Fibroblast of lung (primary cell): ENCODE data around the gene STK11. TPM values are rescaled to one million over a fixed set of nuclear protein-coding genes. Genes with fewer than 3 reads are reported as not detected.

Experiments used
- DNase-seq, 2 donors: peaks; one replicate each; pipeline versions ENCODE4 v3.0.0 to v3.0.0-alpha.2; 2010; ENCODE audit warnings: low read depth in 2 of 2
- H2AFZ ChIP-seq: 2 replicates; pipeline ENCODE4 v1.5.1; 2012; ENCODE audit warnings: low read length, control low read depth, inconsistent platforms
- H3K27ac ChIP-seq: 2 replicates; pipeline ENCODE4 v1.5.1; 2011; ENCODE audit warnings: low read length, control low read depth; ENCODE audit not compliant: insufficient read depth
- H3K27me3 ChIP-seq: 2 replicates; pipeline ENCODE4 v1.5.1; 2011; ENCODE audit warnings: mild to moderate bottlenecking, low read length; ENCODE audit not compliant: control insufficient read depth, insufficient read depth
- H3K36me3 ChIP-seq: 2 replicates; pipeline ENCODE4 v1.5.1; 2011; ENCODE audit warnings: low read length; ENCODE audit not compliant: control insufficient read depth, insufficient read depth
- H3K4me1 ChIP-seq: 2 replicates; pipeline ENCODE4 v1.5.1; 2011; ENCODE audit warnings: low read length; ENCODE audit not compliant: control insufficient read depth, insufficient read depth; ENCODE audit errors: extremely low read depth
- H3K4me2 ChIP-seq: 2 replicates; pipeline ENCODE4 v1.5.1; 2011; ENCODE audit warnings: low read length, control low read depth; ENCODE audit not compliant: insufficient read depth; ENCODE audit errors: extremely low read depth
- H3K4me3 ChIP-seq, 4 experiments: fragments of 200-600 bp in 1 of 4; sonication (generic) in 1 of 4; replicated peaks in 1 of 4; 2 replicates each; pipeline ENCODE4 v1.5.1; 2011 to 2016; ENCODE audit warnings: low read length in 4 of 4, low read depth in 3 of 4, mild to moderate bottlenecking in 3 of 4, control low read depth in 2 of 4, inconsistent platforms in 1 of 4, mixed read lengths in 1 of 4; ENCODE audit not compliant: insufficient read depth in 1 of 4; ENCODE audit errors: control extremely low read depth in 1 of 4
- H3K79me2 ChIP-seq: 2 replicates; pipeline ENCODE4 v1.5.1; 2012; ENCODE audit warnings: mild to moderate bottlenecking, low read length, inconsistent platforms; ENCODE audit not compliant: control insufficient read depth, insufficient read depth
- H3K9ac ChIP-seq: 2 replicates; pipeline ENCODE4 v1.5.1; 2011; ENCODE audit warnings: mild to moderate bottlenecking, low read length, control low read depth; ENCODE audit not compliant: insufficient read depth
- H3K9me3 ChIP-seq: 2 replicates; pipeline ENCODE4 v1.5.1; 2012; ENCODE audit warnings: low read depth, low read length; ENCODE audit not compliant: control insufficient read depth, insufficient read depth
- H4K20me1 ChIP-seq: 2 replicates; pipeline ENCODE4 v1.5.1; 2011; ENCODE audit warnings: low read length; ENCODE audit not compliant: control insufficient read depth, insufficient read depth; ENCODE audit errors: extremely low read depth
- CTCF ChIP-seq, 2 donors: IDR thresholded peaks in 1 of 2; conservative IDR thresholded peaks in 1 of 2; 1 replicate in 1 of 2; 2 replicates in 1 of 2; pipeline ENCODE4 v1.5.1; 2011 to 2012; ENCODE audit warnings: low read length in 2 of 2, control low read depth in 1 of 2, inconsistent platforms in 1 of 2, low read depth in 1 of 2, mild to moderate bottlenecking in 1 of 2
- EZH2 ChIP-seq: IDR thresholded peaks from 2 replicates; pipeline ENCODE4 v1.5.1; 2012; ENCODE audit warnings: low read length, control low read depth, mild to moderate bottlenecking; ENCODE audit errors: missing control alignments
- polyA plus RNA-seq, 2 donors: library from polyadenylated mRNA; depleted of rRNA in 1 of 2; stranded (reverse) in 1 of 2; unstranded in 1 of 2; fragments of >200 nt; gene quantifications; 2 replicates each; pipeline ENCODE4 v1.2.1, GENCODE V29; 2011 to 2012; ENCODE audit warnings: missing spikeins in 1 of 2
- total RNA-seq: library from RNA; depleted of rRNA; stranded (reverse); fragments of >200 nt; gene quantifications from 2 replicates; pipeline ENCODE4 v1.2.1, GENCODE V29; 2014

STK11 gene
- total and polyA plus RNA-seq, 2 donors (not counting 1 experiment from before 2014, with no cell fraction given) = 23.7 to 96.6 TPM

DNA sequence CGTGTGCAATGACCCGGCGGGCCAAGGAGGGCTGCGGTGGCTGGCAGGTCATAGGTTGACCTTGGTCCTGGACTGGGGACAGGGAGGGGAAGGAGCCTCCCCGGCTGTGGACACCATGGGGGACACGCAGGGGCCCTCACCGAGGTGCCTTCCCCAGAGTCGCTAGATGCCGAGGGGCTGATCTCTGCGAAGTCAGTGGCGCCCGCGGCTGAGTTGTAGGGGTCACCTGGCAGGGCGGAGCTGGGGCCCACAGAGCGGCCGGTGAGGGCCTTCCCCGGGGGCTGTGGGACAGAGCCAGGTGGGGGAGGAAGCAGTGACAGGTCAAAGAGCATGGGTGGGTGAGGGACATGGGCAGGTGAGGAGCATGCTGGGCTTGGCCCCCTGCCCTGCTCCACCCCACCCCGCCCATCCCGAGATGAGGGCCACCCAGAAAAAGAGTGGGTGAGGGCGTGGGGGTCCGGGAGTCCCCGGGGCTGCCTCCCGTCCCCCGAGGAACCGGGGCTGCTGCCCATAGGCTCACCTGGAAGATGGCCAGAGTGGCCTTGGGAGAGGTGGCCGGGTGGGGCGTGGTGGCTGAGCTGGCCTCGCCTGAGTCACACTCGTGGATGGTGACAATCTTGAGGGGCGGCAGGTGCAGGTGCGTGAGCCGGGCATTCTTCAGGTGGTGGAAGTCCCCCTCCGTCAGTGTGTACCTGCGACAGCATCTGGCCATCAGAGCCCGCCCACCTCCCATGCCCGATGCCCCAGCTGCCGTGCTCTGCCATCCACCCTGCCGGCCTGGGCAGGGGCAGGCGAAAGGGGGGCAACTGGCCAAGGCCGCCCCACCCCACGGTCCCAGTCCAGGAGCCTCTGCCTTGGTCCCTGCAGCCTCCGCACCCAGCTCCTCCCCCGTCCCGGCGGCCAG, 28.7 kb downstream of the STK11 start:
- Histone ChIP-seq H3K79me2 (peaks cover 2% of the 10 kb centered on the region), H3K27ac (no peak overlapping the region), H2AFZ (no peak overlapping the region), H3K36me3 (peaks cover 17% of the 10 kb centered on the region), H3K9ac (peak overlapping the region; percentile 16), H4K20me1 (no peaks in the 10 kb centered on the region), H3K4me1 (peaks cover 9% of the 10 kb centered on the region), H3K9me3 (no peaks in the 10 kb centered on the region), H3K4me2 (no peak overlapping the region), H3K4me3 (no peak overlapping the region), H3K27me3 (no peaks in the 10 kb centered on the region)
- TF ChIP-seq EZH2 = no peak
- no peak for DNase-seq

DNA sequence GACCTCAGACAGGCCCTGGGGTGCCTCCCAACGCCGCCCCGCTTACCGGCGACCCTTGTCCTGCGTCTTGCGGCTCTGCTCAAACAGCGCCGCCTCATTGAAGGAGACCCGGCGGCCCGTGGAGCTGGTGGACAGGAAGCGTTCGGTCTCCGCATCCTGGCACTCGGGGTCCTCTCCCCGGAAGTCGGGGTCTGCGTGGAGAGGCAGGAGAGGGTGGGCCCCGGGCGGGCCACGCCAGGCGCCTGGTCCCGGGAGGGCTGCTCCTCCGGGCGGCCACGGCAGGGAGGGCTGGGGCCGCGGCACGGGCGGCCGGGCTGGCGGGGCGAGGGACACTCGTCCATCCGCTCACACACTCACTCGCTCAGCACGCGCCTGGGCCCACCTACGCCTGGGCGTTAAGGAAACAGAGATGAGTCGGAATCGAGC, 29.4 kb downstream of the STK11 start:
- DNase-seq = no peak
- H3K9ac ChIP-seq = no peak overlapping the region
- H3K36me3 ChIP-seq = peaks cover 17% of the 10 kb centered on the region
- no peaks in the 10 kb centered on the region for H4K20me1 ChIP-seq
- no peak overlapping the region for H3K27ac ChIP-seq
- no peaks in the 10 kb centered on the region for H3K27me3 ChIP-seq
- peaks cover 13% of the 10 kb centered on the region for H3K4me1 ChIP-seq
- no peak for TF ChIP-seq CTCF (conservative IDR thresholded peaks at IDR 0.05 in 1 of 2, IDR thresholded peaks at IDR 0.05 in 1 of 2; ENCODE audit: low read depth in 1 of 2, low read length in 2 of 2)
- TF ChIP-seq EZH2 = no peak
- no peak overlapping the region for H3K4me3 ChIP-seq
- H3K79me2 ChIP-seq = peaks cover 2% of the 10 kb centered on the region
- no peak overlapping the region for H2AFZ ChIP-seq
- no peaks in the 10 kb centered on the region for H3K9me3 ChIP-seq
- no peak overlapping the region for H3K4me2 ChIP-seq

GRCh38 chr19:1235625-1236538, 30.3 kb downstream of the STK11 start:
- no peak overlapping the region for H3K27ac ChIP-seq
- peak overlapping the region; percentile 64 for H3K4me2 ChIP-seq

More at GRCh38 chr19:1235625-1236538, 30.3 kb downstream of the STK11 start:
- no peak overlapping the region for H2AFZ ChIP-seq
- H4K20me1 ChIP-seq = no peaks in the 10 kb centered on the region
- H3K4me1 ChIP-seq = peaks cover 14% of the 10 kb centered on the region
- peak overlapping the region in 1 of 4 experiments; percentile 48 for H3K4me3 ChIP-seq
- peak in 1 of 2 donors; percentile 68 for DNase-seq
- no peak for TF ChIP-seq CTCF (conservative IDR thresholded peaks at IDR 0.05 in 1 of 2, IDR thresholded peaks at IDR 0.05 in 1 of 2; ENCODE audit: low read depth in 1 of 2, low read length in 2 of 2)
- no peak for TF ChIP-seq EZH2
- H3K79me2 ChIP-seq = peaks cover 2% of the 10 kb centered on the region
- no peaks in the 10 kb centered on the region for H3K9me3 ChIP-seq
- no peaks in the 10 kb centered on the region for H3K27me3 ChIP-seq
- peaks cover 17% of the 10 kb centered on the region for H3K36me3 ChIP-seq
- H3K9ac ChIP-seq = no peak overlapping the region
